ENCODE results near the gene AGMAT.

DNA sequence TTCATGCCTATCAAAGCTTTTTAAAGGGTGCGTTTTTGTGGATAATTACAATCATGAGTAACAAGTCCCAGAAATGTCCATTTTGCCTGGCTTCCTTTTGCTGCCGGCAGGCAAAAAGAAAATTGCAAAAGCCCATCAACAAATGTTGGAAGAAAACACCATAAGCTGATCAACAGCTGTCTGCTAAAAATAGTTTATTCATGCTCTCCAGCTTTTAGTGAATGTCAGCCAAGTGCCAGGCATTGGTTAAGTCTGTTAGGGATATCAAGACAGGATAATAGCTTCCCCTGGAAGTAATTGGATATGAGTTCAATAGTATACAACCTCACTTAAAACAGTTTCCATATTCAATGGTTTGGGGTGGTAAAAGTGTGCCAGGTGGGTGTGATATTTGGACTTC, 13.6 kb upstream of the AGMAT start:
- TF ChIP-seq, protein P1, sequence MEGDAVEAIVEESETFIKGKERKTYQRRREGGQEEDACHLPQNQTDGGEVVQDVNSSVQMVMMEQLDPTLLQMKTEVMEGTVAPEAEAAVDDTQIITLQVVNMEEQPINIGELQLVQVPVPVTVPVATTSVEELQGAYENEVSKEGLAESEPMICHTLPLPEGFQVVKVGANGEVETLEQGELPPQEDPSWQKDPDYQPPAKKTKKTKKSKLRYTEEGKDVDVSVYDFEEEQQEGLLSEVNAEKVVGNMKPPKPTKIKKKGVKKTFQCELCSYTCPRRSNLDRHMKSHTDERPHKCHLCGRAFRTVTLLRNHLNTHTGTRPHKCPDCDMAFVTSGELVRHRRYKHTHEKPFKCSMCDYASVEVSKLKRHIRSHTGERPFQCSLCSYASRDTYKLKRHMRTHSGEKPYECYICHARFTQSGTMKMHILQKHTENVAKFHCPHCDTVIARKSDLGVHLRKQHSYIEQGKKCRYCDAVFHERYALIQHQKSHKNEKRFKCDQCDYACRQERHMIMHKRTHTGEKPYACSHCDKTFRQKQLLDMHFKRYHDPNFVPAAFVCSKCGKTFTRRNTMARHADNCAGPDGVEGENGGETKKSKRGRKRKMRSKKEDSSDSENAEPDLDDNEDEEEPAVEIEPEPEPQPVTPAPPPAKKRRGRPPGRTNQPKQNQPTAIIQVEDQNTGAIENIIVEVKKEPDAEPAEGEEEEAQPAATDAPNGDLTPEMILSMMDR (conservative IDR thresholded peaks at IDR 0.05 in 1 of 2, IDR thresholded peaks at IDR 0.05 in 1 of 2; ENCODE audit: low read depth in 1 of 2, low read length in 2 of 2) = no peak
- TF ChIP-seq EZH2 (IDR thresholded peaks at IDR 0.05; ENCODE audit: low read length, missing control alignments) = no peak
